C4-2B (cell line): ENCODE measurements around the gene IL36B.

Source experiments
- CTCF ChIP-seq: fragments of 450-650 bp; conservative IDR thresholded peaks from 2 replicates; pipeline ENCODE4 v1.5.1; 2017; ENCODE audit warnings: mild to moderate bottlenecking
- ZFX ChIP-seq: fragments of 450-650 bp; IDR thresholded peaks from 2 replicates; pipeline ENCODE4 v1.6.1; 2017

DNA sequence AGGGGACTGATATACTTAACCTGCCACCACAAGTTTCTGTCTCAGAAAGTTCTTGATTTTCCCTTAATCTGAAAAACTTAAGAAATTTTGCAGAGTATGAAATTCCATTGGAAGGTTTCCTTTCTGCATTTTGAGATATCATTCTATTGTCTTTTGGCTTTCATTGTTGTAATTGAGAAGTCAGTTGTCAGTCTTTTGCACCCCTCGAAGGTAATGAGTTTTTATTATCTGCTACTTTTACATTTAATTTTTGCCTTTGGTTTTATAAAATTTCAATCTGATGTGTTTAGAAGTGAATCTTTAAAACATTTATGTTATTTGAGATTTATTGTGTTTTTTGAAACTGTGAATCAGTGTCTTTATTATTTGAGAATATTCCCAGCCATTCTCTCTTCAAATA lies 52.2 kb downstream of the IL36B start:
- TF ChIP-seq CTCF = no peak
- no peak for TF ChIP-seq ZFX
